Bronchial epithelial cell (primary cell): Measurements from ENCODE around the gene MTHFSD. TPM values are rescaled to one million over a fixed set of nuclear protein-coding genes. Genes with fewer than 3 reads are reported as not detected.

Experiments
- DNase-seq: peaks from one replicate; pipeline ENCODE4 v3.0.0-alpha.2; 2010; ENCODE audit warnings: low read depth
- FAIRE-seq: peaks from 2 replicates; lab custom pipeline; 2011; peaks lifted over from hg19 to GRCh38; lab: Jason Lieb, UNC
- H3K27me3 ChIP-seq: 2 replicates; pipeline ENCODE4 v1.5.1; 2011; ENCODE audit warnings: low read length; ENCODE audit not compliant: control insufficient read depth, insufficient read depth
- H3K36me3 ChIP-seq: 2 replicates; pipeline ENCODE4 v1.5.1; 2011; ENCODE audit warnings: low read length; ENCODE audit not compliant: control insufficient read depth, insufficient read depth
- H3K4me3 ChIP-seq: 2 replicates; pipeline ENCODE4 v1.5.1; 2011; ENCODE audit warnings: mild to moderate bottlenecking, low read depth, low read length, control low read depth
- CTCF ChIP-seq: IDR thresholded peaks from 2 replicates; pipeline ENCODE4 v1.5.1; 2011; ENCODE audit warnings: mild to moderate bottlenecking, moderate library complexity, low read length, control low read depth, inconsistent platforms; ENCODE audit not compliant: insufficient read depth, severe bottlenecking
- total RNA-seq: library from RNA; depleted of rRNA; stranded (reverse); fragments of >200 nt; gene quantifications from 2 replicates; pipeline ENCODE4 v1.2.1, GENCODE V29; 2014

The MTHFSD gene
- total RNA-seq, 1 donor from 2014 or later, result 13.2 TPM

GRCh38 chr16:86500708-86501510, 54.1 kb downstream of the MTHFSD start:
- H3K27me3 ChIP-seq, result peaks cover 83% of the 10 kb centered on the region
- H3K36me3 ChIP-seq, result no peaks in the 10 kb centered on the region
- no peak for DNase-seq
- no peak for FAIRE-seq
- no peak overlapping the region for H3K4me3 ChIP-seq
- TF ChIP-seq CTCF, result no peak

DNA sequence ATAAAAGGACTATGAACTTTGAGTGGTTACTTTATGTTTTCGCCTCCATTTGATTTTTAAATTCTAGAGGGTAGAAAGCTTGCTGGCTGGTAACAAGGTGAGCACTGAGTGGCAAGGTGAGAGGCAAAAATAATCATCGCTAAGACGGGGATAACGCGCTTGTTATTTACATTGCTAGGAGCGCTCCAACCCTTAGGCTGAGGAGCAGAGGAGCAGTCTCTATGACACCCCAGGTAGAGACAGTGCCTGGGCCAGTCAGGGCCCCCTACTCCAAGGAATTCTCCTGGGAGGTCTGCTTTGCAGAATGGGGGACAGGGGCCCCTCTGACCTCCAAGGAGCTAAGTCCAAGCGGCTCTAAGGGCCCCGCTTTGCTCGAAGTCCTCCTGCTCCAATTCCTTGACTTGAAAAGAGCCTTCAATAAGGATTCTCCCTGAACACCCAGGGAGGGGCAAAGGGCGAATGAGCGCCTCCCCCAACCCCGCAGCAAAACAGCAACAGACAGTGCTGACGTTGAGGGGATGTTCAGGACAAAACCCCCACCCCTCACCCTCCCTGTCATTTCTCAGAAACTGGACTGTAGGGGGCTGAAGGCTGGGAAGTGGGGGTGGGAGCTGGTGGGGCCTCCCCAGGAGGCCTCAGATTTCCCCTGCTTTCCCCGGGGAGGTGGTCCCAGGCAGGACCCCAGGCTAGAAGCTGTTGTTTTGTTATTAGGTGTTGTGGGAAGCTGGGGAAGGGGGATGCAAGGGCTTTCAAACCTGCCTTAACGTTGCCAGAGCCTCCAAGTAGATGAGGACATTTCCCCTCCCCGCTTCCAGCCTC, 54.9 kb downstream of the MTHFSD start:
- no peak for FAIRE-seq
- Histone ChIP-seq H3K36me3 (no peaks in the 10 kb centered on the region), H3K4me3 (no peak overlapping the region), H3K27me3 (peaks cover 86% of the 10 kb centered on the region)
- no peak for TF ChIP-seq CTCF
- no peak for DNase-seq

GRCh38 chr16:86499440-86499786, 55.6 kb downstream of the MTHFSD start:
- Histone ChIP-seq H3K27me3 (peaks cover 87% of the 10 kb centered on the region), H3K36me3 (no peaks in the 10 kb centered on the region), H3K4me3 (no peak overlapping the region)
- DNase-seq (no peak), FAIRE-seq (no peak)
- TF ChIP-seq CTCF, result no peak

DNA sequence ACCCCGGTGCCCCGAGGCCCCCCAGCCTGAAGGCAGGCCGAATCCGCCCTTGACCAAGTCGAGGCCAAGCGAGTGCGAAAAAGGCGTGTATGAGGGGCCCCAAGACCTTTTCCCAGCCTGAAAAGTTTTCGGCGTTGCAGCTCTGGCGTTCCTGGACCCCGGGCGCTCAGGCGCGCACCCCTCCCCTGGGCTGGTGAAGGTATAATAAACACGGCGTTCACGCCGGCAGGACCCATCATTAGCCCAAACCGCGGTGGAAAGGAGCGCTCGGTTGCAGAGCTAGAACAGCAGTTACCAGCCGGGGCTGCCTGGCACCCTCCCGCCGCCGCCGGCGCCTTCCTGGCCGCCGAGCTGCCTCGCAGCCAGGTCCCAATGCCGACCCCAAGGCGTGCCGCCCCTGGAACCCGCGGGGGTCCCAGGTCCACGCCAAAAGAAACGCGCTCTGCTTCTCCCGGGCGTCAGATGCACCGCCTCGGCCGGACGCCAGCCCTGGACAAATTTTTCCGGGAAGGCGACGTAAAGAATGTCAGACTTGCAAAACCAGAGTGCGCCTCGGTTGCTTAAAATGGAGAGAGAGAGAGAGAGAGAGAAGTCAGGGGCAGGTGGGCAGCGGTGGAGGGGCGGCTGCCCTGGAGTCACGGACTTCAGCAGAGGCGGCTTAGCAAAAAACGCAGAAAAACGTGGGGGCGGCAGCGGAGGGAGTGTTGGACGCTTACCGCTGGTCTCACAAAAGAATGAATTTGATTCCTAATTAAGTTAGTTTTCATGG, 56.2 kb downstream of the MTHFSD start:
- H3K27me3 ChIP-seq, result peaks cover 87% of the 10 kb centered on the region
- H3K4me3 ChIP-seq, result no peak overlapping the region

More for the DNA sequence above, 56.2 kb downstream of the MTHFSD start:
- FAIRE-seq, result no peak
- TF ChIP-seq CTCF, result no peak
- H3K36me3 ChIP-seq, result no peaks in the 10 kb centered on the region
- no peak for DNase-seq
